ENCODE data around the gene UBTD2.

UBTD2 gene

GRCh38 chr5:172188033-172188892 lies 95.3 kb downstream of the UBTD2 start, which contains the start of gene STK10 (continued):
- peak; percentile 57 for TF ChIP-seq EGR2 (tag by site-specific recombination; IDR thresholded peaks at IDR 0.05; ENCODE audit: low read depth)
- no peak for TF ChIP-seq PRDM6 (tag by site-specific recombination; IDR thresholded peaks at IDR 0.05)
- peak; percentile 97 for TF ChIP-seq ZNF2 (tag by site-specific recombination; IDR thresholded peaks at IDR 0.05)
- peak; percentile 57 for TF ChIP-seq ZNF629 (tag by site-specific recombination; IDR thresholded peaks at IDR 0.05)
- no peak for TF ChIP-seq ZNF830 (tag by site-specific recombination; IDR thresholded peaks at IDR 0.05; ENCODE audit: low read depth)
- no peak; the same call in 1 of the 2 replicates for TF ChIP-seq KLF7 (tag by site-specific recombination; IDR thresholded peaks at IDR 0.05; ENCODE audit: borderline replicate concordance)
- no peak for TF ChIP-seq ZNF585B (tag by site-specific recombination; IDR thresholded peaks at IDR 0.05)
- peak; percentile 94 for TF ChIP-seq ZNF501 (tag by site-specific recombination; IDR thresholded peaks at IDR 0.05)
- no peak for TF ChIP-seq TSHZ1 (tag by site-specific recombination; IDR thresholded peaks at IDR 0.05; ENCODE audit: borderline replicate concordance)
- peak; percentile 61; the same call in 1 of the 2 replicates for TF ChIP-seq ZSCAN23 (tag by site-specific recombination; IDR thresholded peaks at IDR 0.05)
- peak; percentile 26; the same call in 1 of the 2 replicates for TF ChIP-seq REST (tag by site-specific recombination; IDR thresholded peaks at IDR 0.05)
- TF ChIP-seq PRDM10 (tag by site-specific recombination; IDR thresholded peaks at IDR 0.05): peak; percentile 93
- peak; percentile 38 for TF ChIP-seq ZFHX2 (tag by site-specific recombination; conservative IDR thresholded peaks at IDR 0.05)
- no peak for TF ChIP-seq ZNF19 (tag by site-specific recombination; IDR thresholded peaks at IDR 0.05; ENCODE audit: low read depth)
- TF ChIP-seq ZNF510 (tag by site-specific recombination; IDR thresholded peaks at IDR 0.05; ENCODE audit: insufficient replicate concordance): no peak
- no peak for TF ChIP-seq GLI2 (tag by site-specific recombination; IDR thresholded peaks at IDR 0.05; ENCODE audit: borderline replicate concordance, low read depth)
- TF ChIP-seq ZNF394 (tag by site-specific recombination; IDR thresholded peaks at IDR 0.05; ENCODE audit: borderline replicate concordance): peak; percentile 80; the same call in 1 of the 2 replicates
- no peak for TF ChIP-seq ZNF416 (tag by site-specific recombination; IDR thresholded peaks at IDR 0.05)
- no peak for TF ChIP-seq ZNF280C (tag by site-specific recombination; IDR thresholded peaks at IDR 0.05)
- no peak for TF ChIP-seq ZNF677 (tag by site-specific recombination; IDR thresholded peaks at IDR 0.05)
- no peak for TF ChIP-seq OSR2 (tag by site-specific recombination; IDR thresholded peaks at IDR 0.05)
- TF ChIP-seq ZNF133 (tag by site-specific recombination; IDR thresholded peaks at IDR 0.05): no peak
- peak; percentile 41; the same call in 1 of the 2 replicates for TF ChIP-seq ZNF785 (tag by site-specific recombination; IDR thresholded peaks at IDR 0.05)
- no peak for TF ChIP-seq ZNF132 (tag by site-specific recombination; IDR thresholded peaks at IDR 0.05; ENCODE audit: borderline replicate concordance)
